Measurements from ENCODE around the gene VENTX. TPM values are rescaled to one million over a fixed set of nuclear protein-coding genes. Genes with fewer than 3 reads are reported as not detected.

Gene VENTX
- total RNA-seq, 3 donors from 2014 or later, result 0.09 to 1.2 (median 0.36) TPM

DNA sequence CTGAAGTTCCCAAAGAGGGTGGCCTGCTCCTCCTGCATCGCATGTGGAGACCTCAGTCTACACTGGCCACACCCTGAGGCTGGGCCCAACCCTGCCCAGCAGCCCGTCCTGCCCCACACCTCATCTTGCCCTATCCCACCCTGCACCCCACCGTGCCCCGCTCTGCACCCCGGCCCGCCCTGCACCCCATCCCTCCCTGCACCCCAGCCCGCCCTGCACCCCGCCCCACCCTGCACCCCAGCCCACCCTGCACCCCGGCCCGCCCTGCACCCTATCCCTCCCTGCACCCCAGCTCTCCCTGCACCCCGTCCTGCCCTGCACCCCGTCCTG, 14.5 kb downstream of the VENTX start:
- no peak for DNase-seq
- Histone ChIP-seq H3K4me1 (ENCODE audit: low read depth) (peaks cover 3% of the 10 kb centered on the region), H3K9me3 (no peaks in the 10 kb centered on the region), H3K36me3 (ENCODE audit: low read depth) (no peaks in the 10 kb centered on the region), H3K4me3 (no peak overlapping the region)
- ATAC-seq, result no peak
- TF ChIP-seq, protein P1, sequence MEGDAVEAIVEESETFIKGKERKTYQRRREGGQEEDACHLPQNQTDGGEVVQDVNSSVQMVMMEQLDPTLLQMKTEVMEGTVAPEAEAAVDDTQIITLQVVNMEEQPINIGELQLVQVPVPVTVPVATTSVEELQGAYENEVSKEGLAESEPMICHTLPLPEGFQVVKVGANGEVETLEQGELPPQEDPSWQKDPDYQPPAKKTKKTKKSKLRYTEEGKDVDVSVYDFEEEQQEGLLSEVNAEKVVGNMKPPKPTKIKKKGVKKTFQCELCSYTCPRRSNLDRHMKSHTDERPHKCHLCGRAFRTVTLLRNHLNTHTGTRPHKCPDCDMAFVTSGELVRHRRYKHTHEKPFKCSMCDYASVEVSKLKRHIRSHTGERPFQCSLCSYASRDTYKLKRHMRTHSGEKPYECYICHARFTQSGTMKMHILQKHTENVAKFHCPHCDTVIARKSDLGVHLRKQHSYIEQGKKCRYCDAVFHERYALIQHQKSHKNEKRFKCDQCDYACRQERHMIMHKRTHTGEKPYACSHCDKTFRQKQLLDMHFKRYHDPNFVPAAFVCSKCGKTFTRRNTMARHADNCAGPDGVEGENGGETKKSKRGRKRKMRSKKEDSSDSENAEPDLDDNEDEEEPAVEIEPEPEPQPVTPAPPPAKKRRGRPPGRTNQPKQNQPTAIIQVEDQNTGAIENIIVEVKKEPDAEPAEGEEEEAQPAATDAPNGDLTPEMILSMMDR (IDR thresholded peaks at IDR 0.05), result no peak
- intact Hi-C loops (cut with DNase I, micrococcal nuclease), result no loop called here

DNA sequence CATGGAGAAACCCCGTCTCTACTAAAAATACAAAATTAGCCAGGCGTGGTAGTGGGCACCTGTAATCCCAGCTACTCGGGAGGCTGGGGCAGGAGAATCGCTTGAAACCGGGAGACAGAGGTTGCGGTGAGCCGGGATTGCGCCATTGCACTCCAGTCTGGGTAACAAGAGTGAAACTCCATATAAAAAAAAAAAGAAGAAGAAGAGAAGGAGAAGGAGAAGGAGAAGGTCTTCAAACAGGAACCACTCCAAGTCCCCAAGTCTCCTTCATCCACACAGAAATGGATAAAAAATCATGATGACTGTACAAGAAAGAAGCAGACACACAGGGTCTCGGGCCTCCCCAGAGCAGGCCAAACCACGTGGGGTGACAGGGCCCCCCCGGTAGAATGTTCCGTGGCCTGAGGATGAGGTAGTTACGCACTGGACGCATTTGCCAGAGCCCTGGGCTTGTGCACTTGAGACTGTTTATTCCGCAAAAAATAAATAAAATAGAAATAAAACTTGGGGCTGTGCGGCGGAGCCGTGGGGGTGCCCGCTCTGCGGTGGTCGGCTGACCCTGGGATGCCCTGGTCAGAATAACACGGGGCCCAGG, 15.8 kb downstream of the VENTX start:
- DNase-seq, result no peak
- Histone ChIP-seq H3K9me3 (no peaks in the 10 kb centered on the region), H3K4me1 (ENCODE audit: low read depth) (peaks cover 13% of the 10 kb centered on the region), H3K36me3 (ENCODE audit: low read depth) (no peaks in the 10 kb centered on the region), H3K4me3 (no peak overlapping the region)
- ATAC-seq, result no peak
- intact Hi-C loops (cut with DNase I, micrococcal nuclease), result no loop called here
- TF ChIP-seq, protein P1 (IDR thresholded peaks at IDR 0.05), result no peak

DNA sequence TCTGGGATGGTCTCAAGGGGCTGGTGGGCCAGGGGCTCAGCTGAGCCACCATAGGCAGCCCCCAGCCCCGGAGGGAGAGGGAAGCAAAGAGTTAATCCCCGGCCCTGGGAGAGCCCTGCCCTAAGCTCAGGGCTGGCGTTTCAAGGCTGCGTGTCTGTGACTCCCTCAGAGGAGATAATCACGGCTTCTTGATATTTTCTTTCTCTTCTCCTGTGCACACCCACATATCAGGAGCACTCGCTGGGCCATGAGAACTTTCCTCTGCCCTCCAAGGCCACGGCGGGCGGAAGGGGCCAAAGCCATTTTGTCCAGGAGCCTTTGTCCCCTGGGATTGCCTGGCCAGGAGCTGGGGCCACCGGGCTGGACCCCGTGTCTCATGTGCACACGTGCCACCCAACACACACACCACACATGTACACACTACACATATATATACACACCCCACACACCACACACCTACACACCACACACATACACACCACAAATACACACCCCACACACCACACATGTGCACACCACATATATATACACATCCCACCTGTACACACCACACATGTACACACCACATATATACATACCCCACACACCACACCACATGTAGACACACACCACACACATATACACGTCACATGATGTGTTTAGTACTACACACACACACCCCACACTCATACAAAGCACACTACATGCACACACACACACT, 16.9 kb downstream of the VENTX start:
- H3K9me3 ChIP-seq, result no peaks in the 10 kb centered on the region
- ATAC-seq (no peak), DNase-seq (no peak)
- H3K4me1 ChIP-seq (ENCODE audit: low read depth), result peaks cover 19% of the 10 kb centered on the region
- H3K36me3 ChIP-seq (ENCODE audit: low read depth), result no peaks in the 10 kb centered on the region
- intact Hi-C loops (cut with DNase I, micrococcal nuclease), result no loop called here
- H3K4me3 ChIP-seq, result no peak overlapping the region
- TF ChIP-seq, protein P1 (IDR thresholded peaks at IDR 0.05), result no peak

DNA sequence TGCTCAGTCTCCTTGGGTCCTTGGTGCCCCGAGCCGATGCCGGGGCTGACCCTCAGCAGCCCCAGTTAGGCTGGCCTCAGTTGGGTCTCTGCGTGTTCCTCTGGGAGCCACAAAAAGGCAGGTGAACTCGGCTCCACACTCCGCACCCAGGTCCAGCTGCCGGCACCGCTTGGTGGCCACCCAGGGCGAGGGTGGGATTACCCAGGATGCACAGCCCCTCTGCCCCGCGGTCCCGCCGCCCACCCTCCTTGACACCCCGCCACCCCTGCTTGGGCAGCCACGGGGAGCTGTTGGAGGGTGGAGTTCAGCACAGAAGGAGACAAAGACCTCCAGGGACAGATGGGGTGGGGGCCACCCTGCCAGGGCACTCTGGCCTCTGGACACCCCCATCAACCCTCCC, 17.7 kb downstream of the VENTX start:
- no peaks in the 10 kb centered on the region for H3K36me3 ChIP-seq (ENCODE audit: low read depth)
- H3K9me3 ChIP-seq, result no peaks in the 10 kb centered on the region
- peaks cover 19% of the 10 kb centered on the region for H3K4me1 ChIP-seq (ENCODE audit: low read depth)
- intact Hi-C loops (cut with DNase I, micrococcal nuclease), result no loop called here
- no peak overlapping the region for H3K4me3 ChIP-seq
- TF ChIP-seq, protein P1 (IDR thresholded peaks at IDR 0.05), result no peak
- no peak for ATAC-seq
- no peak for DNase-seq

DNA sequence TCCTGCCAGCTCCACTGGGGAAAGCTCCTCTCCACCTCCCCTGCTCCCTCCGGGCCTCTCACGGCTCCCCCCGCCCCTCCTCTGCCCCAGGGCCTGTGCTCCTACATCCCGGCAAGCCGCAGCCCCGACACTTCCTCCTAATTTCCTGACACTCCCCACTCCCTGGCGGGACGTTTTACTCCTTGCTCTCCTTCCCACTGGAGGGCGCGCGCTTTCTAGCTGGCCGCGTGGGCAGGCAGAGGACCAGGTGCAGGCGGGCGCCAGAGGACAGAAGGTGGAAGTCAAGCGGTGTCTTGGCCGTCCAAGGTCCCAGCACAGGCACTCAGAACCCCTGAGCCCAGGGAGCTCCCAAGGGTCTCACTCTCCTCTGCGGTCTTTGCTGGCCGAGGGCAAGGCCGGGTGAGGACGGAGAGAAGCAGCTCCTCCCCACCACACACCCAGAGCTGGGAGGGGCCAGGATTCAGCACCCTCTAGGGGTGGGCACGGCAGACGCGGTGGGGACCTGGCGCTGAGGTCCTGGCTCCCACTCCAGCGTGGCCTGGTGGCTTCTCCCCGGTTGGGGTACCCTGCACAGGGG, 19.9 kb downstream of the VENTX start:
- intact Hi-C loops (cut with DNase I, micrococcal nuclease), result no loop called here
- H3K9me3 ChIP-seq, result no peaks in the 10 kb centered on the region
- peak; percentile 62 for ATAC-seq
- DNase-seq, result peak; percentile 86 to 88 (median 87)
- H3K4me3 ChIP-seq, result no peak overlapping the region
- no peaks in the 10 kb centered on the region for H3K36me3 ChIP-seq (ENCODE audit: low read depth)
- peaks cover 29% of the 10 kb centered on the region for H3K4me1 ChIP-seq (ENCODE audit: low read depth)
- TF ChIP-seq, protein P1 (IDR thresholded peaks at IDR 0.05), result peak; percentile 11

Data from mucosa of descending colon (tissue), 3 donors.